Choroid plexus epithelial cell (primary cell): Measurements from ENCODE around the gene NELL1.
"Not testable (repeated sequence)": the region's sequence is repeated elsewhere in the genome, so short reads cannot be mapped to it uniquely, and the experiment has no call there.

Source experiments
- DNase-seq: peaks from one replicate; pipeline ENCODE4 v3.0.0-alpha.2; 2010; ENCODE audit warnings: low read depth
- H3K4me3 ChIP-seq: 2 replicates; pipeline ENCODE4 v1.5.1; 2011; ENCODE audit warnings: low read depth, mild to moderate bottlenecking, control low read depth, low read length, moderate library complexity
- TF ChIP-seq, protein P1 (sequence below): conservative IDR thresholded peaks from 2 replicates; pipeline ENCODE4 v1.5.1; 2011; ENCODE audit warnings: low read depth, mild to moderate bottlenecking, control low read depth, inconsistent platforms, low read length, moderate library complexity

Gene NELL1

DNA sequence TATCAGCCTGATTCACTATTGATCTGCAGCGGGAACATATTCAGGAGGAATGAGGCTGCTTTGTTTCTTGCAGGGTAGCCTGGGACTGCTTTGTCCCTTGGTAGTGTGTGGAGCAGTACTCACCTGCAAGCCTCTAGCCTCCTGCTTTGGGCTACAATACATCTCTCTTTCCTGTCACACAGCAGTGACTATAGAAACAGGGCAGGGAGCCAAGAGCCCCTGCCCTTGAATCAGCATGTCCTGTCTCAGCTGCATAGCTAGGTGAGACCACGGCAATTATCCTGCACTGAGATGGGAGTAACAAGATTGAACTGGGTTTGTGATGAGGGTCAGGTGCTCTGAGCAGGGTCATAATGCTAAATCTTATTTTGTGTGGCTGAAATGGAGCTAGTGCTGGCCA is 191.9 kb downstream of the NELL1 start:
- no peak overlapping the region for H3K4me3 ChIP-seq
- TF ChIP-seq, protein P1, sequence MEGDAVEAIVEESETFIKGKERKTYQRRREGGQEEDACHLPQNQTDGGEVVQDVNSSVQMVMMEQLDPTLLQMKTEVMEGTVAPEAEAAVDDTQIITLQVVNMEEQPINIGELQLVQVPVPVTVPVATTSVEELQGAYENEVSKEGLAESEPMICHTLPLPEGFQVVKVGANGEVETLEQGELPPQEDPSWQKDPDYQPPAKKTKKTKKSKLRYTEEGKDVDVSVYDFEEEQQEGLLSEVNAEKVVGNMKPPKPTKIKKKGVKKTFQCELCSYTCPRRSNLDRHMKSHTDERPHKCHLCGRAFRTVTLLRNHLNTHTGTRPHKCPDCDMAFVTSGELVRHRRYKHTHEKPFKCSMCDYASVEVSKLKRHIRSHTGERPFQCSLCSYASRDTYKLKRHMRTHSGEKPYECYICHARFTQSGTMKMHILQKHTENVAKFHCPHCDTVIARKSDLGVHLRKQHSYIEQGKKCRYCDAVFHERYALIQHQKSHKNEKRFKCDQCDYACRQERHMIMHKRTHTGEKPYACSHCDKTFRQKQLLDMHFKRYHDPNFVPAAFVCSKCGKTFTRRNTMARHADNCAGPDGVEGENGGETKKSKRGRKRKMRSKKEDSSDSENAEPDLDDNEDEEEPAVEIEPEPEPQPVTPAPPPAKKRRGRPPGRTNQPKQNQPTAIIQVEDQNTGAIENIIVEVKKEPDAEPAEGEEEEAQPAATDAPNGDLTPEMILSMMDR = no peak
- no peak for DNase-seq

- not testable (repeated sequence) for H3K4me3 ChIP-seq, DNase-seq
Measured at GRCh38 chr11:20862263-20862662, 192.9 kb downstream of the NELL1 start.

GRCh38 chr11:20864628-20865027 is 195.2 kb downstream of the NELL1 start:
- no peak overlapping the region for H3K4me3 ChIP-seq
- DNase-seq = no peak
- TF ChIP-seq, protein P1 = no peak

DNA sequence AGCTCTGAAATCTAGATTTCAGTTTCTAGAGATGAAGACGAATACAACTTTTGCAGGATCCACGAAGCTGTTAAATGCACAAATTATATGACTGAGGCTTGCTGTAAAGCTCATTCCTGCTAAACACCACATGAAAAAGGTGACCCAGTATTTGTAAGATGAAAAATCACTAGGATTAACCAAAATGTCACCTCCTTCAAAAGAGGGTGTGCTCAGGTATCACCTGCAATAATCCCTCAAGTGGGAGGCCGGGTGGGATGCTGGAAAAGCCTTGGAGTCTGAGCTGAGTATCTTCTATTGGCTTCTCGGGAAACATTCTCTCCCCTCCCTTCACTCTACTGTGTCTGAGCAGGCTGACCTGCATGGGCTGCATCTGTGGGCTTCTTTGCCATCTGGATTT is 195.8 kb downstream of the NELL1 start:
- TF ChIP-seq, protein P1 = no peak
- no peak for DNase-seq
- H3K4me3 ChIP-seq = no peak overlapping the region

DNA sequence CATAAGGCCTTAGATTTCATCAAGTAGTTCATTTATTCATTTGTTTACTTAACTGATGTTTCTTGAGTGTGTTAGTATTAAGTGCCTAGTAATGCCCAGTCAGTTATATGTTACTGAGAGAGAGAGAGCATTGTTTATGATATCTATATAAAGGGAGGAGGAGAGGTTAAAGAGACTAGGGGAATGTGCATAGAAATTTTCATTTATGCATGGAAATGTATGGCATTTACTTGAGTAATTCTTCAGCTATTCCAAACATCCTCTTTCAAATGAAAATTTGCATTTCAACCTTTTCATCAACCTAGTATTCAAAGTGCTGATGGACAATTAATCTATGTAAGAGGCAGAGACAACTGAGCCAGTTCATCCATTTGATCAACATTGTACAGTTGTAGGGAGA is 199.7 kb downstream of the NELL1 start:
- TF ChIP-seq, protein P1 = no peak
- DNase-seq = no peak
- H3K4me3 ChIP-seq = no peak overlapping the region

- no peak for DNase-seq
- TF ChIP-seq, protein P1 = no peak
- no peak overlapping the region for H3K4me3 ChIP-seq
Measured at GRCh38 chr11:20873054-20873453, 203.7 kb downstream of the NELL1 start.

DNA sequence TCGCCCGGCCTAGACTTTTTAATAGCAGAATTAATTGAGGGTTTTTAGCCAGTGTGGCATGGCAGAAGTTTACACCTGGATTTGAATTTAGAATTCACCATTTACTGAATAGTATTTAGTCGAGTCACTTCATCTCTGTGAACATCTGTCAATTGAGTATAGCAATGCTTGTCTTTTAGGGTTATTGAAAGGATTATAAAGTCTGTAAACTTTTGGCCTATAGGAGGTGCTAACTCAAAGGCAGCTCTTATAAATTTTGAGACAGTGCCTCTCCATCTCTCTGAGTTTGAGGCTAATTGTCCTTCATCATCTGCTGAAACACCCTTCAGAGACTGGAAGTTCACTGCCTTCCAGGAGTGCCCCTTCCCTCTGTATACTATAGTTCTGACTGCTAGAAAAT is 205.0 kb downstream of the NELL1 start:
- DNase-seq = no peak
- TF ChIP-seq, protein P1 = no peak
- H3K4me3 ChIP-seq = no peak overlapping the region

DNA sequence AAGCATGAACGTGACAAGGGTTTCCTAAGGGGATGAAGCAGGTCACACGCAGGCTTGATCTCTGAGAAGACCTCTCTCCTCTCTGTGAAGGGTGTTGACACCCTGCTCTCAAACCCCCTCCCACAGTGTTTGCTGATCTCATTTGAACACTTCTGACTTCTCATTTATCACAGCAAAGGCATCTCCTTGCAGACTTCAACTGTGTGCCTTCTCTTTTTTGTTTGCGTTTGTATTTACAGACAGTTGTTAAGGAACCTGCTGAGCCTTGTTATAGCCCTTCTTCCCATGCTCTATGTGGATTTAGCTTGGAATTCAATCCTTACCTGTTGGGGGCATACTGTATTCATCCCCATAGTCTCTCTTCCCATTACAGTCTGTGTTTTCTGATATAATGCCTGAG is 206.5 kb downstream of the NELL1 start:
- no peak overlapping the region for H3K4me3 ChIP-seq
- DNase-seq = no peak
- TF ChIP-seq, protein P1 = no peak
